ENCODE measurements around the gene RHOC. TPM values are rescaled to one million over a fixed set of nuclear protein-coding genes. Genes with fewer than 3 reads are reported as not detected.
"Not testable (repeated sequence)": the region's sequence is repeated elsewhere in the genome, so short reads cannot be mapped to it uniquely, and the experiment has no call there.

The RHOC gene
- total RNA-seq, 1 experiment from 2014 or later: 68.9 TPM

GRCh38 chr1:112731451-112731850 lies 24.5 kb upstream of the RHOC start (continued):
- TF ChIP-seq, protein P1, sequence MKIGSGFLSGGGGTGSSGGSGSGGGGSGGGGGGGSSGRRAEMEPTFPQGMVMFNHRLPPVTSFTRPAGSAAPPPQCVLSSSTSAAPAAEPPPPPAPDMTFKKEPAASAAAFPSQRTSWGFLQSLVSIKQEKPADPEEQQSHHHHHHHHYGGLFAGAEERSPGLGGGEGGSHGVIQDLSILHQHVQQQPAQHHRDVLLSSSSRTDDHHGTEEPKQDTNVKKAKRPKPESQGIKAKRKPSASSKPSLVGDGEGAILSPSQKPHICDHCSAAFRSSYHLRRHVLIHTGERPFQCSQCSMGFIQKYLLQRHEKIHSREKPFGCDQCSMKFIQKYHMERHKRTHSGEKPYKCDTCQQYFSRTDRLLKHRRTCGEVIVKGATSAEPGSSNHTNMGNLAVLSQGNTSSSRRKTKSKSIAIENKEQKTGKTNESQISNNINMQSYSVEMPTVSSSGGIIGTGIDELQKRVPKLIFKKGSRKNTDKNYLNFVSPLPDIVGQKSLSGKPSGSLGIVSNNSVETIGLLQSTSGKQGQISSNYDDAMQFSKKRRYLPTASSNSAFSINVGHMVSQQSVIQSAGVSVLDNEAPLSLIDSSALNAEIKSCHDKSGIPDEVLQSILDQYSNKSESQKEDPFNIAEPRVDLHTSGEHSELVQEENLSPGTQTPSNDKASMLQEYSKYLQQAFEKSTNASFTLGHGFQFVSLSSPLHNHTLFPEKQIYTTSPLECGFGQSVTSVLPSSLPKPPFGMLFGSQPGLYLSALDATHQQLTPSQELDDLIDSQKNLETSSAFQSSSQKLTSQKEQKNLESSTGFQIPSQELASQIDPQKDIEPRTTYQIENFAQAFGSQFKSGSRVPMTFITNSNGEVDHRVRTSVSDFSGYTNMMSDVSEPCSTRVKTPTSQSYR (CRISPR knock-in tag; IDR thresholded peaks at IDR 0.05): no peak
- TF ChIP-seq E2F4 (CRISPR knock-in tag; IDR thresholded peaks at IDR 0.05; ENCODE audit: borderline replicate concordance, low read depth) (no peak), FOXP1 (CRISPR knock-in tag; IDR thresholded peaks at IDR 0.05; ENCODE audit: borderline replicate concordance) (no peak), SMAD4 (CRISPR knock-in tag; IDR thresholded peaks at IDR 0.05) (no peak), ZBTB21 (CRISPR knock-in tag; IDR thresholded peaks at IDR 0.05; ENCODE audit: borderline replicate concordance) (no peak), JAZF1 (CRISPR knock-in tag; IDR thresholded peaks at IDR 0.05) (no peak), ZNF219 (CRISPR knock-in tag; IDR thresholded peaks at IDR 0.05; ENCODE audit: borderline replicate concordance) (no peak), ATF3 (CRISPR knock-in tag; conservative IDR thresholded peaks at IDR 0.05) (no peak), MYBL2 (CRISPR knock-in tag; IDR thresholded peaks at IDR 0.05) (no peak), ZNF263 (CRISPR knock-in tag; IDR thresholded peaks at IDR 0.05; ENCODE audit: low read depth) (no peak), ATF2 (CRISPR knock-in tag; IDR thresholded peaks at IDR 0.05; ENCODE audit: borderline replicate concordance, low read depth) (no peak)
- TF ChIP-seq, protein P2, sequence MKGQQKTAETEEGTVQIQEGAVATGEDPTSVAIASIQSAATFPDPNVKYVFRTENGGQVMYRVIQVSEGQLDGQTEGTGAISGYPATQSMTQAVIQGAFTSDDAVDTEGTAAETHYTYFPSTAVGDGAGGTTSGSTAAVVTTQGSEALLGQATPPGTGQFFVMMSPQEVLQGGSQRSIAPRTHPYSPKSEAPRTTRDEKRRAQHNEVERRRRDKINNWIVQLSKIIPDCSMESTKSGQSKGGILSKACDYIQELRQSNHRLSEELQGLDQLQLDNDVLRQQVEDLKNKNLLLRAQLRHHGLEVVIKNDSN (CRISPR knock-in tag; IDR thresholded peaks at IDR 0.05): no peak
- TF ChIP-seq, protein P3, sequence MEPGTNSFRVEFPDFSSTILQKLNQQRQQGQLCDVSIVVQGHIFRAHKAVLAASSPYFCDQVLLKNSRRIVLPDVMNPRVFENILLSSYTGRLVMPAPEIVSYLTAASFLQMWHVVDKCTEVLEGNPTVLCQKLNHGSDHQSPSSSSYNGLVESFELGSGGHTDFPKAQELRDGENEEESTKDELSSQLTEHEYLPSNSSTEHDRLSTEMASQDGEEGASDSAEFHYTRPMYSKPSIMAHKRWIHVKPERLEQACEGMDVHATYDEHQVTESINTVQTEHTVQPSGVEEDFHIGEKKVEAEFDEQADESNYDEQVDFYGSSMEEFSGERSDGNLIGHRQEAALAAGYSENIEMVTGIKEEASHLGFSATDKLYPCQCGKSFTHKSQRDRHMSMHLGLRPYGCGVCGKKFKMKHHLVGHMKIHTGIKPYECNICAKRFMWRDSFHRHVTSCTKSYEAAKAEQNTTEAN (CRISPR knock-in tag; IDR thresholded peaks at IDR 0.05): no peak

GRCh38 chr1:112729909-112730308 lies 23.0 kb upstream of the RHOC start:
- ATAC-seq (no peak), DNase-seq (ENCODE audit: low spot score) (no peak)
- no peak for TF ChIP-seq FOXP1 (CRISPR knock-in tag; IDR thresholded peaks at IDR 0.05; ENCODE audit: borderline replicate concordance)
- no peak for TF ChIP-seq CBFB (CRISPR knock-in tag; IDR thresholded peaks at IDR 0.05; ENCODE audit: low read depth)
- TF ChIP-seq ZNF263 (CRISPR knock-in tag; IDR thresholded peaks at IDR 0.05; ENCODE audit: low read depth): no peak
- TF ChIP-seq GRHL2 (CRISPR knock-in tag; IDR thresholded peaks at IDR 0.05; ENCODE audit: insufficient replicate concordance, severe bottlenecking): no peak
- no peak overlapping the region for H3K4me3 Mint-ChIP-seq
- peaks cover 34% of the 10 kb centered on the region for H3K27me3 Mint-ChIP-seq (ENCODE audit: low read depth)
- 0 out of 2 replicates have a peak, but pooled peaks cover 3% of the 10 kb centered on the region for H3K36me3 Mint-ChIP-seq
- ChIA-PET POLR2A (no interaction called here), CTCF (interaction anchor here (0.6 to 1.7 kb wide), 6 partner anchors 11 to 854 kb away, joined by 3 to 6 read pairs (median 3); partner anchors contain the start of gene PPM1J)
- H3K9me3 Mint-ChIP-seq: no peaks in the 10 kb centered on the region
- H3K27ac Mint-ChIP-seq: no peak overlapping the region
- peaks cover 6% of the 10 kb centered on the region; the same call in 1 of the 2 replicates for H3K4me1 Mint-ChIP-seq

GRCh38 chr1:112729011-112729410 lies 22.1 kb upstream of the RHOC start:
- H3K36me3 Mint-ChIP-seq; ATAC-seq; H3K4me3 Mint-ChIP-seq; POLR2A ChIA-PET; DNase-seq (ENCODE audit: low spot score); H3K4me1 Mint-ChIP-seq; H3K27ac Mint-ChIP-seq; H3K9me3 Mint-ChIP-seq: not testable (repeated sequence)
- H3K27me3 Mint-ChIP-seq (ENCODE audit: low read depth): peaks cover 33% of the 10 kb centered on the region
- CTCF ChIA-PET: interaction anchor here (0.7 to 1.4 kb wide), 3 partner anchors 13 to 165 kb away, joined by 3 to 6 read pairs (median 4); partner anchors contain the start of gene PPM1J

DNA sequence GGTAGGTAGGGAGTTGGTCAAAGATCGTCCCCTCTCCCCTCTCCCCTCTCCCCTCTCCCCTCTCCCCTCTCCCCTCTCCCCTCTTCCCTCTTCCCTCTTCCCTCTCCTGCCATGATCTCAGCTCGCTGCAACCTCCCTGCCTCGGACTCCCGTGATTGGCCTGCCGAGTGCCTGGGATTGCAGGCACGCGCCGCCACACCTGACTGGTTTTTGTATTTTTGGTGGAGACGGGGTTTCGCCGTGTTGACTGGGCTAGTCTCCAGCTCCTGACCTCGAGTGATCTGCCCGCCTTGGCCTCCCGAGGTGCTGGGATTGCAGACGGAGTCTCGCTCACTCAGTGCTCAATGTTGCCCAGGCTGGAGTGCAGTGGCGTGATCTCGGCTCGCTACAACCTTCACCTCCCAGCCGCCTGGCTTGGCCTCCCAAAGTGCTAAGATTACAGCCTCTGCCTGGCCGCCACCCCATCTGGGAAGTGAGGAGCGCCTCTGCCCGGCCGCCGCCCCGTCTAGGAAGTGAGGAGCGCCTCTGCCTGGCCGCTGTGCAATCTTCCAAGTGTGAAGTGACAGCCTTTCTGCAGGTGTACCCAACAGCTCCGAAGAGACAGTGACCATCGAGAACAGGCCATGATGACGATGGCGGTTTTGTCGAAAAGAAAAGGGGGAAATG lies 21.5 kb upstream of the RHOC start:
- CTCF ChIA-PET: interaction anchor here (0.6 to 1.4 kb wide), 3 partner anchors 9 to 130 kb away, joined by 3 to 6 read pairs (median 3); partner anchors contain the start of gene PPM1J
- H3K9me3 Mint-ChIP-seq; H3K4me3 Mint-ChIP-seq; POLR2A ChIA-PET; H3K27ac Mint-ChIP-seq; H3K36me3 Mint-ChIP-seq; ATAC-seq; DNase-seq (ENCODE audit: low spot score); H3K4me1 Mint-ChIP-seq: not testable (repeated sequence)
- peaks cover 33% of the 10 kb centered on the region for H3K27me3 Mint-ChIP-seq (ENCODE audit: low read depth)
